Psoas muscle (tissue), 8 donors: Measurements from ENCODE around the gene MRTFB. TPM values are rescaled to one million over a fixed set of nuclear protein-coding genes. Genes with fewer than 3 reads are reported as not detected.

ENCODE experiments used
- ATAC-seq, 4 donors: fragments of 200-7000 bp; cut with Tn5 transposase; one replicate each; pipeline ENCODE4 v1.9.1; 2020; ENCODE audit warnings: moderate library complexity in 3 of 4, mild to moderate bottlenecking in 2 of 4
- DNase-seq, 2 donors: peaks; one replicate each; pipeline ENCODE4 v3.0.0-alpha.2; 2020
- H3K27ac ChIP-seq: fragments of 200-600 bp; one replicate; pipeline ENCODE4 v1.8.0; 2022
- H3K27me3 ChIP-seq, 3 donors: fragments of 200-600 bp in 1 of 3; one replicate each; pipeline versions ENCODE4 v1.6.1 to v1.8.0; 2013 to 2022; ENCODE audit warnings: low read length in 2 of 3, mild to moderate bottlenecking in 2 of 3, moderate library complexity in 1 of 3; ENCODE audit not compliant: insufficient read depth in 3 of 3
- H3K36me3 ChIP-seq, 2 donors: fragments of 200-600 bp in 1 of 2; one replicate each; pipeline versions ENCODE4 v1.6.1 to v1.8.0; 2013 to 2022; ENCODE audit warnings: low read depth in 1 of 2, mild to moderate bottlenecking in 1 of 2, moderate library complexity in 1 of 2; ENCODE audit not compliant: insufficient read depth in 1 of 2
- H3K4me1 ChIP-seq: fragments of 200-600 bp; one replicate; pipeline ENCODE4 v1.8.0; 2022
- H3K4me3 ChIP-seq: fragments of 200-600 bp; one replicate; pipeline ENCODE4 v1.8.0; 2022; ENCODE audit warnings: mild to moderate bottlenecking
- H3K9me3 ChIP-seq: fragments of 200-600 bp; one replicate; pipeline ENCODE4 v1.8.0; 2022
- CTCF ChIP-seq: fragments of 200-600 bp; IDR thresholded peaks from one replicate; pipeline ENCODE4 v1.8.0; 2022; ENCODE audit warnings: antibody characterized with exemption
- WGBS, 3 donors: extraction: QIAGEN DNeasy Blood & Tissue Kit; methylation state at CpG; one replicate each; pipeline versions ENCODE4 v1.1.6 to v1.1.7; 2013; 5-methylcytosine and 5-hydroxymethylcytosine counted together
- intact Hi-C, 2 donors: fragments of 100-400 bp; cut with DNase I; formaldehyde crosslinking; loops; one replicate each; pipeline versions ENCODE4 v1.11.0 to v1.14.2; 2022
- polyA plus RNA-seq, 3 donors: library from polyadenylated mRNA; stranded (reverse); fragments of 200-250 nt; gene quantifications; one replicate each; pipeline ENCODE4 v1.2.3, GENCODE V29; 2013
- total RNA-seq, 4 donors: library from RNA; stranded (reverse); fragmentation: NEBNext Ultra II Directional in 2 of 4; extraction: Animal tissue kit (Norgen Biotek cat#: 25700) in 2 of 4; gene quantifications; one replicate each; pipeline versions ENCODE4 v1.2.1 to v1.2.4, GENCODE V29; 2021 to 2023
- donor health status: healthy with polysubstance abuse.
- donor health status: DM: no; HTN: no; CAD: no; lungs with moderate emphysema.
- donor health status: Bipolar disorder and iron deficiency.
- donor health status: healthy.
- donor health status: DM: yes; HTN: yes; CAD: no.
- donor health status: DM: no; HTN: no; CAD: no.
- donor health status: DM: no; HTN: no; CAD: no.
- donor health status: DM: yes; HTN: yes; CAD: no.

The MRTFB gene
- total and polyA plus RNA-seq, 7 donors, result 2.7 to 26.3 (median 14.1) TPM

- no peak for ATAC-seq
Measured at GRCh38 chr16:14215941-14216340, 144.8 kb downstream of the MRTFB start.

GRCh38 chr16:14219983-14220382 lies 148.9 kb downstream of the MRTFB start:
- DNase-seq (no peak), ATAC-seq (no peak)
- peaks cover 13 to 98% of the 10 kb centered on the region in 2 donors for H3K36me3 ChIP-seq
- no peaks in the 10 kb centered on the region for H3K9me3 ChIP-seq
- H3K4me3 ChIP-seq, result no peak overlapping the region
- TF ChIP-seq CTCF, result no peak
- WGBS, 3 donors, result 83 to 93% (median 91%) methylated on average over 3 of the region's 3 CpGs
- intact Hi-C loops, result no loop called here
- no peak overlapping the region for H3K27ac ChIP-seq
- H3K4me1 ChIP-seq, result no peaks in the 10 kb centered on the region
- H3K27me3 ChIP-seq, result no peaks in the 10 kb centered on the region

More at GRCh38 chr16:14215941-14216340, 144.8 kb downstream of the MRTFB start:
- H3K27me3 ChIP-seq, result no peaks in the 10 kb centered on the region
- peaks cover 8 to 85% of the 10 kb centered on the region in 2 donors for H3K36me3 ChIP-seq
- DNase-seq, result no peak
- no peak for TF ChIP-seq CTCF
- H3K27ac ChIP-seq, result no peak overlapping the region
- H3K9me3 ChIP-seq, result no peaks in the 10 kb centered on the region
- 89 to 92% (median 90%) methylated on average over 3 of the region's 3 CpGs for WGBS, 3 donors
- no peaks in the 10 kb centered on the region for H3K4me1 ChIP-seq
- H3K4me3 ChIP-seq, result no peak overlapping the region
- intact Hi-C loops, result no loop called here

- Histone ChIP-seq H3K4me1 (no peaks in the 10 kb centered on the region), H3K27ac (no peak overlapping the region), H3K9me3 (no peaks in the 10 kb centered on the region), H3K36me3 (peaks cover 10 to 71% of the 10 kb centered on the region in 2 donors), H3K4me3 (no peak overlapping the region), H3K27me3 (no peaks in the 10 kb centered on the region)
- intact Hi-C loops, result no loop called here
- DNase-seq, result no peak
- WGBS, 3 donors, result 98 to 99% (median 98%) methylated on average over 2 of the region's 2 CpGs
- TF ChIP-seq CTCF, result no peak
- no peak for ATAC-seq
Measured at GRCh38 chr16:14223632-14224031, 152.5 kb downstream of the MRTFB start.

GRCh38 chr16:14225457-14225856 lies 154.3 kb downstream of the MRTFB start:
- WGBS, 3 donors, result 92 to 97% (median 96%) methylated on average over 3 of the region's 3 CpGs
- no peak overlapping the region for H3K4me3 ChIP-seq
- no peak overlapping the region for H3K27ac ChIP-seq
- ATAC-seq, result no peak
- TF ChIP-seq CTCF, result no peak
- DNase-seq, result no peak
- no peaks in the 10 kb centered on the region for H3K9me3 ChIP-seq
- H3K36me3 ChIP-seq, result peaks cover 5 to 53% of the 10 kb centered on the region in 2 donors
- H3K27me3 ChIP-seq, result no peaks in the 10 kb centered on the region
- intact Hi-C loops, result no loop called here
- H3K4me1 ChIP-seq, result no peaks in the 10 kb centered on the region
